Glutamatergic neuron (in vitro differentiated cells): Measurements from ENCODE around the gene EDC4. TPM values are rescaled to one million over a fixed set of nuclear protein-coding genes. Genes with fewer than 3 reads are reported as not detected.

Source experiments
- DNase-seq: peaks from one replicate; pipeline ENCODE4 v3.0.0; 2022
- H3K27ac Mint-ChIP-seq: one replicate; pipeline ENCODE4 v1.8.0; 2020; ENCODE audit warnings: mild to moderate bottlenecking, mixed read lengths, inconsistent platforms; ENCODE audit not compliant: unreplicated experiment
- H3K27me3 Mint-ChIP-seq: one replicate; pipeline ENCODE4 v1.8.0; 2020; ENCODE audit warnings: mild to moderate bottlenecking, moderate library complexity, mixed read lengths, inconsistent platforms; ENCODE audit not compliant: unreplicated experiment
- H3K36me3 Mint-ChIP-seq: one replicate; pipeline ENCODE4 v1.8.0; 2020; ENCODE audit warnings: mild to moderate bottlenecking, mixed read lengths, inconsistent platforms; ENCODE audit not compliant: unreplicated experiment
- H3K4me1 Mint-ChIP-seq: one replicate; pipeline ENCODE4 v1.8.0; 2020; ENCODE audit warnings: mild to moderate bottlenecking, low read depth, mixed read lengths, inconsistent platforms; ENCODE audit not compliant: unreplicated experiment
- H3K4me3 Mint-ChIP-seq: one replicate; pipeline ENCODE4 v1.8.0; 2020; ENCODE audit warnings: mild to moderate bottlenecking, mixed read lengths, inconsistent platforms; ENCODE audit not compliant: unreplicated experiment
- H3K9me3 Mint-ChIP-seq: one replicate; pipeline ENCODE4 v1.8.0; 2020; ENCODE audit warnings: mild to moderate bottlenecking, moderate library complexity, mixed read lengths, inconsistent platforms; ENCODE audit not compliant: unreplicated experiment
- CTCF ChIP-seq: fragments of 200-600 bp; sonication (generic); IDR thresholded peaks from one replicate; pipeline ENCODE4 v1.5.0; 2021; ENCODE audit not compliant: partially characterized antibody, unreplicated experiment
- total RNA-seq: library from RNA; stranded (reverse); fragmentation: NEBNext Ultra II Directional; extraction: Animal tissue kit (Norgen Biotek cat#: 25700); gene quantifications from one replicate; pipeline ENCODE4 v1.2.1, GENCODE V29; 2021; ENCODE audit not compliant: unreplicated experiment

EDC4 gene
- total RNA-seq, 1 donor from 2014 or later, result 142 TPM

- no peak for DNase-seq
- H3K9me3 Mint-ChIP-seq, result peaks cover 1% of the 10 kb centered on the region
- peaks cover 3% of the 10 kb centered on the region for H3K27me3 Mint-ChIP-seq
- no peaks in the 10 kb centered on the region for H3K36me3 Mint-ChIP-seq
- TF ChIP-seq CTCF, result no peak
- H3K4me1 Mint-ChIP-seq, result peaks cover 12% of the 10 kb centered on the region
- H3K27ac Mint-ChIP-seq, result no peak overlapping the region
- H3K4me3 Mint-ChIP-seq, result no peak overlapping the region
Measured at GRCh38 chr16:67924140-67924906, 51.5 kb downstream of the EDC4 start.

- Mint-ChIP-seq H3K36me3 (no peaks in the 10 kb centered on the region), H3K4me3 (peak overlapping the region; percentile 59), H3K4me1 (peaks cover 12% of the 10 kb centered on the region), H3K27ac (peak overlapping the region; percentile 73), H3K9me3 (peaks cover 3% of the 10 kb centered on the region), H3K27me3 (peaks cover 3% of the 10 kb centered on the region)
- peak; percentile 21 for TF ChIP-seq CTCF
- DNase-seq, result peak; percentile 44
Measured at GRCh38 chr16:67926181-67926750, 53.4 kb downstream of the EDC4 start.

- H3K4me1 Mint-ChIP-seq, result peaks cover 12% of the 10 kb centered on the region
- DNase-seq, result no peak
- peak overlapping the region; percentile 73 for H3K27ac Mint-ChIP-seq
- H3K4me3 Mint-ChIP-seq, result no peak overlapping the region
- no peaks in the 10 kb centered on the region for H3K36me3 Mint-ChIP-seq
- H3K27me3 Mint-ChIP-seq, result no peaks in the 10 kb centered on the region
- no peak for TF ChIP-seq CTCF
- H3K9me3 Mint-ChIP-seq, result peaks cover 3% of the 10 kb centered on the region
Measured at GRCh38 chr16:67927131-67927941, 54.5 kb downstream of the EDC4 start.

- H3K9me3 Mint-ChIP-seq, result peaks cover 3% of the 10 kb centered on the region
- peak; percentile 2 for TF ChIP-seq CTCF
- no peak overlapping the region for H3K27ac Mint-ChIP-seq
- peaks cover 12% of the 10 kb centered on the region for H3K4me1 Mint-ChIP-seq
- no peaks in the 10 kb centered on the region for H3K27me3 Mint-ChIP-seq
- H3K36me3 Mint-ChIP-seq, result no peaks in the 10 kb centered on the region
- H3K4me3 Mint-ChIP-seq, result no peak overlapping the region
- no peak for DNase-seq
Measured at GRCh38 chr16:67928147-67928546, 55.3 kb downstream of the EDC4 start.
